ENCODE results near the gene RFTN1. TPM values are rescaled to one million over a fixed set of nuclear protein-coding genes. Genes with fewer than 3 reads are reported as not detected.

The RFTN1 gene
- total RNA-seq, 4 donors from 2014 or later: 11.2 to 39.5 (median 25.6) TPM

DNA sequence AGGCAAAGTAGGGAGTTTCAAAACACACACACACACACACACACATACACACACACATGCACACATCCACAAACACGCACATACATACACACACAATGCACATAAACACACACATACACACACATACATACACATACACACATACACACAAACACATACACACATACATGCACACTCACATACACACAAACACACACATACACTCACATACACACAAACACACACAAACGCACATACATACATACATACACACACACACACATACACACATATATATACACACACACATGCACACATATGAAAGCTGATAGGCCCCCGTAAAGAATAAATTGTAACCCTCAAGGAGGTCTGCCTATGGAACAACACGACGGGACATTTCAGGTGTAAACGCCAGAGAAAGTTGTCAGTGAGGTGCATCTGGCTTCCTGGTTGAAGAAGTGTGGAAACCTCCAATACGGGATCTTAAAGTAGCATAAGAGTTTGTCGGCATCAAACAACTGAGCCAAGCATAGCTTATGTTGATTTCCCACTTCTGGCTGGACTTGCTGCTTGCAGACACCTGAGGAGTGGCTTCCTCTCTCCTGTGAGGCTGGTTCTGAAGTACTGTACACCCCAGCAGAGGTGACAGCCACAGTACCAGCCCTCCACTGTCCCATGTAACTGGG lies 5.8 kb downstream of the RFTN1 start:
- intact Hi-C loops (cut with DNase I; ENCODE audit: low total_unique reads): no loop called here

DNA sequence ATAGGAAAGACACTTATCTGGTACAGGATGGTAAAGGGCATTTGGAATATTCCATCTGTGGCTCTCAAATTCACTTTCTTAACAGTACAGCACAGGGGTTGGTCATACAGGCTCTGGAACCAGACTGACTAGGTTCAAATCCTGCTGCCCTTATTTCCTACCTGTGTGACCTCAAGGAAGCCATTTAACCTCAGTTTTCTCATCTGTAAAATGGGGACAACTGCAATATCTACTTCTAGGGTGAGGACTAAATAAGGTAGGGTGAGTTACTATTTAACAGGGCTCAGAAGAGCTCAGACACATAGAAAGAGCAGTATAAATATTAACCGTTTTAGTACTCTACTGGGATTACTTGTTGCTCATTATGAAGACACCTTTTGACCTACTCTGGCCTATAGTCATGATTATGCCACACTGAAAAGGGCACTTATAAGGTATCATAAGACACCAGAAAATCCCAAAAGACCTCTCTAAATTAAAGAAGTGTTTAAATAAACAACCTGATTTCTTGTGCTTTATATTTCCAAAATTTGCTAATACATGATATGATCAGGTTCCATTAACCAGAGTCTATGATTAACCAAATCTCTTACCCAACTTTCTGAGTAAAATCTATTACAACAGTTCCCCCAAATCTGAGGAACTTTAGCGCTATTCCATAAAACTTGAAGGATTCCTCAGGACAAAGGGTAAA lies 6.5 kb downstream of the RFTN1 start:
- H3K4me3 ChIP-seq (ENCODE audit: low read depth, poor library complexity, severe bottlenecking): no peak overlapping the region
- DNase-seq (ENCODE audit: low spot score in 2 of 2): no peak
- intact Hi-C loops (cut with DNase I; ENCODE audit: low total_unique reads): no loop called here
- TF ChIP-seq, protein P1, sequence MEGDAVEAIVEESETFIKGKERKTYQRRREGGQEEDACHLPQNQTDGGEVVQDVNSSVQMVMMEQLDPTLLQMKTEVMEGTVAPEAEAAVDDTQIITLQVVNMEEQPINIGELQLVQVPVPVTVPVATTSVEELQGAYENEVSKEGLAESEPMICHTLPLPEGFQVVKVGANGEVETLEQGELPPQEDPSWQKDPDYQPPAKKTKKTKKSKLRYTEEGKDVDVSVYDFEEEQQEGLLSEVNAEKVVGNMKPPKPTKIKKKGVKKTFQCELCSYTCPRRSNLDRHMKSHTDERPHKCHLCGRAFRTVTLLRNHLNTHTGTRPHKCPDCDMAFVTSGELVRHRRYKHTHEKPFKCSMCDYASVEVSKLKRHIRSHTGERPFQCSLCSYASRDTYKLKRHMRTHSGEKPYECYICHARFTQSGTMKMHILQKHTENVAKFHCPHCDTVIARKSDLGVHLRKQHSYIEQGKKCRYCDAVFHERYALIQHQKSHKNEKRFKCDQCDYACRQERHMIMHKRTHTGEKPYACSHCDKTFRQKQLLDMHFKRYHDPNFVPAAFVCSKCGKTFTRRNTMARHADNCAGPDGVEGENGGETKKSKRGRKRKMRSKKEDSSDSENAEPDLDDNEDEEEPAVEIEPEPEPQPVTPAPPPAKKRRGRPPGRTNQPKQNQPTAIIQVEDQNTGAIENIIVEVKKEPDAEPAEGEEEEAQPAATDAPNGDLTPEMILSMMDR (IDR thresholded peaks at IDR 0.05): no peak
- TF ChIP-seq POLR2A (IDR thresholded peaks at IDR 0.05): no peak
- WGBS, 2 donors: 94 to 97% methylated on average over 2 of the region's 2 CpGs

More for the DNA sequence above, 5.8 kb downstream of the RFTN1 start:
- WGBS, 2 donors: 96% methylated on average over 8 of the region's 8 CpGs
- no peak for DNase-seq (ENCODE audit: low spot score in 2 of 2)
- no peak overlapping the region for H3K4me3 ChIP-seq (ENCODE audit: low read depth, poor library complexity, severe bottlenecking)
- TF ChIP-seq POLR2A (IDR thresholded peaks at IDR 0.05): no peak
- TF ChIP-seq, protein P1 (IDR thresholded peaks at IDR 0.05): no peak

DNA sequence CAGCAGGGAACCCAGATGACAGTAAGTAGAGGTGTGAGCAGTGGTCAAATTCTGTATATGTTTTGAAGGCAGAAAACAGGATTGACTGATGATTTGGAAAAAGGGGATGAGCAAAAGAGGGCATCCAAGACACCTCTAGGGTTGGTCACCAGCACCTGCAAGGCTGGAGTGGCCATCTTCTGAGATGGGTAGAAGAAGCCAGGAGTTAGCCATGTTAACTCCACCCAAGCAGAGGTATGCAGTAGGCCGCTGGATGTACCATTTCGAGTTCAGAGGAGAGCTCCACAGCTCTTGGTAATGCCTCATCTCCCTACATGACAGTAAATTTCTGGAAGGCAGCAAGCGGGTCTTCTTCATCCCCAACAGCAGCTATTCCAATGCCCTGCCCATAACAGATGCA lies 7.0 kb downstream of the RFTN1 start:
- 74 to 94% methylated on average over 3 of the region's 3 CpGs for WGBS, 2 donors
- TF ChIP-seq POLR2A (IDR thresholded peaks at IDR 0.05): no peak
- TF ChIP-seq, protein P1 (IDR thresholded peaks at IDR 0.05): no peak
- H3K4me3 ChIP-seq (ENCODE audit: low read depth, poor library complexity, severe bottlenecking): no peak overlapping the region
- no peak for DNase-seq (ENCODE audit: low spot score in 2 of 2)
- intact Hi-C loops (cut with DNase I; ENCODE audit: low total_unique reads): no loop called here

DNA sequence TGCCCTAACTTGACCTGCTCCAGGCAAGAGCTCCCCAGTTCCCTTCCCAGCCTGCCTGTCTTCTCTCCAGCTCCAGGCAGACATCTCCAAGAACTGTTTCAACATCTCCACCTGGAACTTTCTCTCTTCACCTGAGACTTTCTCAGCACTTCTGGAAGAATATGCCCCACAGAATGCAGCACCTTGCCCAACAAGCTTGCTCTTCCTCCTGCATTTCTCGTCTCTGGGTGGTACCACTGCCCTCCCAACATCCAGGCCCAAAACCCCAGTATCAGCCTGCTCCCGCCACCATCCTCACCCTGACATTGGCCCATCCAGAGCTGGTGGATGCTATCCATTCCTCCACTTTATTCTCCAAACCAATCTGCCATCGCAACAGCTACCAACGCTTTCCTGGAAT lies 8.8 kb downstream of the RFTN1 start:
- intact Hi-C loops (cut with DNase I; ENCODE audit: low total_unique reads): no loop called here
- H3K4me3 ChIP-seq (ENCODE audit: low read depth, poor library complexity, severe bottlenecking): no peak overlapping the region
- WGBS, 2 donors: 84 to 90% methylated on average over 4 of the region's 4 CpGs
- DNase-seq (ENCODE audit: low spot score in 2 of 2): no peak
- TF ChIP-seq, protein P1 (IDR thresholded peaks at IDR 0.05): no peak
- TF ChIP-seq POLR2A (IDR thresholded peaks at IDR 0.05): no peak

DNA sequence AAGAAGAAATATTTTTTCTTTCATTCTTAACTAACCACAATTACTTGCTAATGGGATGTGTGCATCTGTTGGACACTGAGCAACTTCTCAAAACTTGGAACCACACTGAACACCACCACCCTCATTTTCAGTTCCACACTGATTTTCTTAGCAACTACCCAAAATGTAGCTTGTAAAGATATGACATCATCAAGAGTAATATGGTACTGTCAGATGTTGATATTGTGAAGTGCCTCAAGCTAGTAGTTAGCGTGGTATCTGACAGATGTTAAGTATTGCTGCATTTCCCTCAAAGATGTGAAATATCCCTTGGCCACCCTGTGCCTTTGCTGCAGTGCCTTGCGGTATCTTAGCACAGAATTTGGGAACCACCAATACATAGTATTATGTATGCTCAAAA lies 9.3 kb downstream of the RFTN1 start:
- WGBS, 2 donors: 72 to 74% methylated on average over 2 of the region's 2 CpGs
- no peak overlapping the region for H3K4me3 ChIP-seq (ENCODE audit: low read depth, poor library complexity, severe bottlenecking)
- no peak for DNase-seq (ENCODE audit: low spot score in 2 of 2)
- no peak for TF ChIP-seq POLR2A (IDR thresholded peaks at IDR 0.05)
- TF ChIP-seq, protein P1 (IDR thresholded peaks at IDR 0.05): no peak
- intact Hi-C loops (cut with DNase I; ENCODE audit: low total_unique reads): no loop called here

All from lower leg skin (tissue), 4 donors.